DOHH2 (cell line): Measurements from ENCODE around the gene MRPL43.

Experiments
- EZH2phosphoT487 ChIP-seq: fragments of 200-600 bp; sonication (generic); IDR thresholded peaks from 2 replicates; pipeline ENCODE4 v1.6.1; 2017; ENCODE audit warnings: borderline replicate concordance, mild to moderate bottlenecking, antibody characterized with exemption, low read length, moderate library complexity, mixed read lengths
- TF ChIP-seq, protein P1 (sequence below): fragments of 200-600 bp; sonication (generic); IDR thresholded peaks from one replicate; pipeline ENCODE4 v1.5.1; 2014; ENCODE audit warnings: antibody characterized with exemption, mild to moderate bottlenecking, low read depth, low read length; ENCODE audit not compliant: poor library complexity, severe bottlenecking

DNA sequence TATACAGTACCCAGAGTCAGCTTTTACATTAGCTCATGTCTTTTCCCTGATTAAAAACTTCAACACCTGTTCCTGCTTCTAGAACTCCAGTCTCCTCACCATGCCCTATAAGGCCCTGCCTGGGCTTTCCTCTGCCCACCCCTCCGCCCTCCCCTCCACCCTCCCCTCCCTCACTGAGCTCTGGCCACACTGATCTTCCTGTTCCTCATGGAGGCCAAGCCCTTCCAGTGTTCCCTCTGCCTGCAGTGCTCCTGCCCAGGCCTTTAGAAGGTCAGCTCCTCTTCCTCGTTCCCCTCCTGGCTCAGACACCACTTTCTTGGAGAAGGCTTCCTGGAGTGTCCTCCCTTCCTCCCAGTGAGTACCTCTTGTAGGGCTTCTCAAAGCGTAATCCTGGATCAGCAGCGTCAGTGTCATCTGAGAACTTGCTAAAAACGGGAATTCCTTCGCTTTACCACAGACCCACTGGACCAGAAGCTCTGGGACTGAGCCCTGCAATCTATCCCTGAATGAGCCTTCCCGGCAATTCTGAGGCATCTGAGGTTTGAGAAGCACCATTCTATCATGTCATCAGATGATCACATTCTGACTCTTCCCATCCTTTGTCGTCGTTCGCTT lies 39.9 kb upstream of the MRPL43 start:
- TF ChIP-seq, protein P1, sequence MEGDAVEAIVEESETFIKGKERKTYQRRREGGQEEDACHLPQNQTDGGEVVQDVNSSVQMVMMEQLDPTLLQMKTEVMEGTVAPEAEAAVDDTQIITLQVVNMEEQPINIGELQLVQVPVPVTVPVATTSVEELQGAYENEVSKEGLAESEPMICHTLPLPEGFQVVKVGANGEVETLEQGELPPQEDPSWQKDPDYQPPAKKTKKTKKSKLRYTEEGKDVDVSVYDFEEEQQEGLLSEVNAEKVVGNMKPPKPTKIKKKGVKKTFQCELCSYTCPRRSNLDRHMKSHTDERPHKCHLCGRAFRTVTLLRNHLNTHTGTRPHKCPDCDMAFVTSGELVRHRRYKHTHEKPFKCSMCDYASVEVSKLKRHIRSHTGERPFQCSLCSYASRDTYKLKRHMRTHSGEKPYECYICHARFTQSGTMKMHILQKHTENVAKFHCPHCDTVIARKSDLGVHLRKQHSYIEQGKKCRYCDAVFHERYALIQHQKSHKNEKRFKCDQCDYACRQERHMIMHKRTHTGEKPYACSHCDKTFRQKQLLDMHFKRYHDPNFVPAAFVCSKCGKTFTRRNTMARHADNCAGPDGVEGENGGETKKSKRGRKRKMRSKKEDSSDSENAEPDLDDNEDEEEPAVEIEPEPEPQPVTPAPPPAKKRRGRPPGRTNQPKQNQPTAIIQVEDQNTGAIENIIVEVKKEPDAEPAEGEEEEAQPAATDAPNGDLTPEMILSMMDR = no peak
- no peak for TF ChIP-seq EZH2phosphoT487
